HG03108 (cell line): ENCODE results near the gene ZKSCAN1.
"Not testable (repeated sequence)": the region's sequence is repeated elsewhere in the genome, so short reads cannot be mapped to it uniquely, and the experiment has no call there.

Experiments used
- ATAC-seq: cut with Tn5 transposase; IDR thresholded peaks from one replicate; pipeline ENCODE4 v1.9.1; 2021; ENCODE audit warnings: moderate library complexity; ENCODE audit not compliant: unreplicated experiment

The ZKSCAN1 gene

DNA sequence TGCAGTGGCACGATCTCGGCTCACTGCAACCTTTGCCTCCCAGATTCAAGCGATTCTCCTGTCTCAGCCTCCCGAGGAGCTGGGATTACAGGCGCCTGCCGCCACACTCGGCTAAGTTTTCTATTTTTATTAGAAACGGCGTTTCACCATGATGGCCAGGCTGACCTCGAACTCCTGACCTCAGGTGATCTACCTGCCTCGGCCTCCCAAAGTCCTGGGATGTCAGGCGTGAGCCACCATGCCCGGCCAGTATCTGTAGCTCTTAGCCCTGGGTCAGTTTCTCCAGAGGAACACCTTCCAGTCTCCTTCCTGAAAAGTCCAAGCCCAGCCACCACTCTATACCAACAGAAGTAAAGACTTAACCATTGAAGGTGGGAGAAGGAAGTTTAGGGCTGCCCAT, 15.2 kb upstream of the ZKSCAN1 start:
- no peak for ATAC-seq

DNA sequence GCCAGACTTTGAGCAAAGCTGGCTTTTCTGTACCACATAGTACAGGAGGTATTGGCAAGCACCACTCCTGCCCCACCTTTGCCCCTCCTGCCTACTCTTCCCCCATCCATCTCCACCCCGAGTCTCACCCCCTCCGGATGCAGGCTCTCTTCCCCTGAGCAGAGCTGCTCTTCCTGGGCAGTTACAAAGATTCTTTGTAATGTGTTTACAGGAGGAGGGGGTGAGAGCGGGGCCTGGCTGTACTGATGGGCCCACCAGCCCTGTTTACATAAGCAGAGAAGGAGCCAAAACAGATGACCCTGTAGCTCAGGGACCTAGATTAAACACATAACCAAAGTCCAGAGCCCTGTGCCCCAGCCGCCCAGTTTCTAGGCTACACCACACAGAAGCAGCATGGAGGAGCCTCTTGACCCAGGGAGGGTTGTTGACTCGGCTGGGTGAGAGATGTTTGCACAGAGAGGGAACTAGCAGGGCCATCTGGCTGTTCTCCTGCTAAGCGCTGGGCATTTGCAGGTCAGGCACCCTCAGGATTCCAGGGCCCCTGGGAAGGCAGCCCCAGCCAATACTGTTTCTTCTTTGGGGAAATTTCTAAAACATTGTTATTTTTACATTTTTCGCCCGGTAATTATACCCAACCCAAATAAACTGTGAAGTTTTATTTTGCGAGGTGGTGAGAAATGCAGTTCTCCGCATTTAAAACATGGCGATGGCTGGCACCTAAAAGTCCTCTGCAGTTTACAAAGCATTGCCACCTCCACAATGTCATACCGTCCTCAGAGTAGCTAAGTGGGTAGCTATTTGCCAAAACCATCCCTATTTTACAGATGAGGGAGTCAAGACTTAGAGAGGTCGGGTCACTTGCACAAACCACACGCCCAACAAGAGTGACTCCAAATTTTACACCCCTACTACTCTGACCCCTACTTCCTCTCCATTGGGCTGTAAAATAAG, 11.4 kb upstream of the ZKSCAN1 start:
- ATAC-seq: no peak

DNA sequence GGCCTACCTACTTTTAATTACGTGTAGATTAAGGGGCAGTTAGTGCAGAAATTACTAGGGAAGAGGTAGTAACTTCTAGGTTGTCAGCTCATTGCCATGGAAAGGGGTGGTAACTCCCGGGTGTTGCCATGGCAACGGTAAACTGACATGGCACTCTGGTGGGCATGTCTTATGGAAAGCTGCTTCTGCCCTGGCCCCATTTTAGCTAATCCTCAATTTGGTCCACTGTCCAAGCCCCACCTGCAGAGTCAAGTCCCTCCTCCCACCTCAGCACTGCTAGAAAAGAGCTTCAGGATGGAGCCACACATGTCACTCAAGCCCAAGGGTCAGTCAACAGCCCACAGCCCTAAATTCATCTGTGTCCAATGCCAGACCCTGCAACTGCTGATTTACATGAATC, 7.5 kb upstream of the ZKSCAN1 start:
- ATAC-seq: no peak

DNA sequence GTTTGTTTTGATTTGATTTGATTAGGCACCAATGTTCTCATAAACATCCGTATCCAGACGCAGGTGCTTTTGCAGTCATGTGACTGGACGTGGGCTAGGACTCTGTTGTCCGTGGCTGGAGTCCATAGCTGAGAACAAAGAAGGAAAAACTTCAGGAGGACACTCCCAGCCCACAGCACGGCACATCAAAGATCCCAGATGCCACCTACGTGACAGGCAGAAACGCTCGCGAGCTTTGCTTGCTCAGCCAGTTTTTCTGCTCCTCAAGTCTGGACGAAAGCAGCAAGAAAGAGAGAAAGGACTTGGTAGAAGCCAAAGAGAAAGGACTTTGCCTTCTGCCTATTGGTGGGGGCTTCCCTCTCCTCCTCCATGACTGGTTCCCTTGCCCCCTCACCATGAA, 6.9 kb upstream of the ZKSCAN1 start:
- ATAC-seq: no peak

DNA sequence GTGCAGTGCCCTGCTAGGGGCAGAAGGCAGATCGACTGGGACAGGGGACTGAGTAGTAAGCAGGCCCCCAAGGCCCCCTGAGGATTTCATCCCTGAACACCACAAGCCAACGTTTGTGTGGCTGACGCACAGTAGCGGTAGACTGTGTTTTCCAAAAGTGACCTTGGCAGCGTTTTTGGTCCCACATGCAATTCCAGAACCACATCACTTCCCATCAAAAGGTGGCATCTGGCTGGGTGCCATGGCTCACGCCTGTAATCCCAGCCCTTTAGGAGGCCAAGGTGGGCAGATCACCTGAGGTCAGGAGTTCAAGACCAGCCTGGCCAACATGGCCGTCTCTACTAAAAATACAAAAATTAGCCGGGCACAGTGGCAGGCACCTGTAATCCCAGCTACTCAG, 5.4 kb upstream of the ZKSCAN1 start:
- not testable (repeated sequence) for ATAC-seq

DNA sequence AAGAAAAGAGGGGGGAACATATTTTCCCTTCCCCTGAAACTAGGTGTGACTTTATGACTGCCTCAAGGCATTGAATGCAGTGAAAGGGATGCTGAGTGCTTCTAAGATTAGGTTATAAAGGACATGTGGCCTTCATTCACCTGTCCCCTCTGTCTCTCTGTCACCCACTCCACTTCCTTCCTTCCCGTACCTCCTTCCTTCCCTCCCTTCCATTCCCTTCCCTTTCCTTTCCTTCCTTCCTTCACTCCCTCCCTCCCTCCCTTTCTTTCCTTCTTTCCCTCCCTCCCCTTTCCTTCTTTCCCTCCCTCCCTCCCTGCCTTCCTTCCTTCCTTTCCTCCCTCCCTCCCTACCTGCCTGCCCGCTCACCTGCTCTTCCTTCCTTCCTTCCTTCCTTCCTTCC, 4.5 kb upstream of the ZKSCAN1 start:
- ATAC-seq: no peak

DNA sequence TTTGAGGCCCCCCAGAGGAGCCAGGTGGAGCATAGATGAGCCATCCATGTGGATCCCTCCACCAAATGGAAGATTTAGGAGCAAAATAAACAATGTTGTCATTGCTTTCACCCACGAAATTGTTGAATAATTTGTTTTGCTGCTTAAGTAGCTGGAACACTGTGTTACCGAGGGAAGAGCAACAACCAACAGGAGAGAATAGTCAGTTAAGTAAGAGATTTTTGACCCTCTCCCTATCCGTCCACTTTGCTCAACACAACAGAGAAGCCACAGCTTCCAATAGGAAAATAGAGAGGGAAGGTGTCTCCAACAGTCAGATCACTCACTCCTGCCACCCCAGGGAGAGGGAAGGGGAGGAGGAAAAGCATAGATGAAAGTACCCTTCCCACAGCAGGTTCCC, 3.9 kb upstream of the ZKSCAN1 start:
- no peak for ATAC-seq

DNA sequence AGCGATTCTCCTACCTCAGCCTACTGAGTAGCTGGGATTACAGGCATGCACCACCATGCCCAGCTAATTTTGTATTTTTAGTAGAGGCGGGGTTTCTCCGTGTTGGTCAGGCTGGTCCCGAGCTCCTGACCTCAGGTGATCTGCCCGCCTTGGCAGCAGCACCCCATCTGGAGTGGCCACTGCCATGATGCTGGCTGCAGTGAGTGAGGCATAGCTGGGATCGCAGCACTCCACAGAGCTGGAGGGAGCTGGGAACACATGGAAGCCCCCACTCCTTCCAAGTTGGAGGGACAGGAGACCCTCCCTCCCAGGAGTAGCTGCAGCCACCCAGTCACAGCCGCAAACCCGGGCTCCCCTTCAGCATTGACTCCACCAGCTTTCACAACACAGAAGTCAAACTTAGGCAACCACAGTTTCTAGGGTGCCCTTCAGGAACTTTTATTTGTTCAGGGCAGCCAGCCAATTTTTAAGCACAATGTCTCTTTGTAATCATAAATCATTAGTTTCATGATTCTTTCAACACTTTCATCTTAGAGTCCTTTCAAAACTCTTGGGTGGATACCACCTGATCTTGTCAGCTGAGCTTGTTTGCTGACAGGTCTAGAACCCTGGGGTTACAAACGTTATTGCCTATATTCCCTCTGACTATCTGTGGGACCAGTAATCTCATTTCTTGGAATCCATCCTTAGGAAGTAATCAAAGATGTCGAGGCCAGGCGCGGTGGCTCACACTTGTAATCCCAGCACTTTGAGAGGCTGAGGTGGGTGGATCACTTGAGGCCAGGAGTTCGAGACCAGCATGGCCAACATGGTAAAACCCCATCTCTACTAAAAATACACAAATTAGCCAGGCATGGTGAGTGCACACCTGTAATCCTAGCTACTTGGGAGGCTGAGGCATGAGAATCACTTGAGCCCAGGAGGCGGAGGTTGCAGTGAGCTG, 2.7 kb upstream of the ZKSCAN1 start:
- ATAC-seq: not testable (repeated sequence)

DNA sequence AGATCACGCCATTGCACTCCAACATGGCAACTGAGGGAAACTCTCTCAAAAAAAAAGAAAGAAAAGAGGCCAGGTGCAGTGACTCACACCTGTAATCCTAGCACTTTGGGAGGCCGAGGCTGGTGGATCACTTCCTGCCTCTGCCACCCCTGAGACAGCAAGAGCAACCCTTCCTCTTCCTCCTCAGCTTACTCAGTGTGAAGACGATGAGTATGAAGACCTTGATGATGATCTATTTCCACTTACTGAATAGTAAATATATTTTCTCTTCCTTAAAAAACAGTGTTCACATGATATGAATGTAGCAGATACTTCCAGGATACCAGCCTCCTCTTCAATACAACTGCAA, 2.1 kb upstream of the ZKSCAN1 start:
- no peak for ATAC-seq

DNA sequence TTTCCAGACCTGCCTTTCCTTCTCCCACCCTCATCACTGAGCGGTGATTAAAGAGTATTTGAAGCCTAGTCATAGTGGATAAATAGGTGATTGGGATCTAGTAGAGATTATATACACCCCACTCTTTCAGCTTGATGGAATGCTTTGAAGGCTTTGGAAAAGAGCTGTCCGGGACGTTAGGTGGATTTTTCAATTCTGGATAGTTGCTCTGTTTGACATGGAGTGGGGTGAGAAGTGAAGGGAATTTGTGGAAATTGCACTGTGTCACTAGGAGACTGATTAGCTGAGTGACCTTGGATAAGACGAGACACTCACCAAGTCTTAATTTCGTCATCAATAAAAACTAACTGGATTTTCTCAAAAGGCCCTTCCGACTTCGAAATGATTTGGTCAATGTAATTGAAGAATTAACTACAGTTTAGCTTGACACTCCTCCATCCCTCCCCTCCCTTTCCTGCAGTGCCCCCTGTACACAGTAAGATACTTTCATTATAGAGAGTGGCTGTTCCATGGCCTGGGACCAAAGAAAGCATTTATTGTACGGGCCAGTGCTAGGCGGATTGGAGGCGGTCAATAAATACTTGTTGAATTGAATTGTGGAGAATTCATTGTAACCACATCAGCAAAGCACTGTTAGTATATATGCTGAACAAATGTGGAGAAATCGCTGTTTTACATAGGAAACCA, 962 bp downstream of the ZKSCAN1 start:
- ATAC-seq: no peak

DNA sequence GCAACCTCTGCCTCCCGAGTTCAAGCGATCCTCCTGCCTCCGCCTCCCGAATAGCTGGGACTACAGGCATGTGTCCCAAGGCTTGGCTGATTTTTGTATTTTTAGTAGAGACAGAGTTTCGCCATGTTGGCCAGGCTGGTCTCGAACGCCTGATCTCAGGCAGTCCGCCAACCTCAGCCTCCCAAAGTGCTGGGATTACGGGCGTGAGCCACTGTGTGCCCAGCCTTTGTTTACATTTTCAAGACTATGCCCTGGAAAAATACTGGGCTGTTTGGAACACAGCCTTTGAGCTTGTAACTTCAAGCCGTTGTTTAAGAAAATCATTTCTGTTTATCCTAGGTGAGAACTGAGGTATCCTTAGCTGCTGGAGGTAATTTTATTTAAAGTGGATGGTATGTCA, 1.9 kb downstream of the ZKSCAN1 start:
- no peak for ATAC-seq

DNA sequence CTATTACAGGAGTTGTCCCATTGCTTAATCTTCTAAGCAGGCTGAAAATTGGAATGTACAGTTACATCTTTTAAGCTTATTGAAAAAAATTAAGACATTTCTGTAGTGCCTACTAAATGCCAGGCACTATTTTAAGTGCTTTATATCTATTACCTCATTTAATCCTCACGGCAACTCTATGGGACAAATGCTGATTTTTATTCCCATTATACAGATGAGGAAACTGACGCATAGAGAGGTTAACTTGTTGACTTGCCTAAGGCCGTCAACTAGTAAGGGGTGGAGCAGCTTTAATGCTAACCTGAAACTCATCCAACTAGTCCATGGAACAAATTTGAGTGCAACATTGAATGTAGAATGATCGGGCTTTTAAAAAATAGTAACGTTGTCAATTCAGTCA, 2.5 kb downstream of the ZKSCAN1 start:
- no peak for ATAC-seq

DNA sequence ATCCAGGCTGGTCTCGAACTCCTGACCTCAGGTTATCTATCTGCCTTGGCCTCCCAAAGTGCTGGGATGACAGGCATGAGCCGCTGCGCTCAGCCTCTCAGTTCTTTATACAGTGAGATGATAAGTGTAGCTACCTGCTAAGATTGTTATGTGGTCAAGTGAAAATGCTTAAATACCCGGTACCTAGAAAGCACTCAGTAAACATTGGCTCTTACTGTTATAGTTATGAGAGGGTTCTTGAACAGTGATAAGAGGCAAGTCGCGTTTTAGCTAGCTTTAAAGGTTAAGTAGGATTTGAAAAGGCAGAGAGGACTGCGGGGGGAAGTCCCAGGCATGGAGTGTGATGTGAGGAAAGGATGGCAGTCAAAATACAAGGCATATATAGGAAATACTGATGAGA, 4.5 kb downstream of the ZKSCAN1 start:
- ATAC-seq: no peak

DNA sequence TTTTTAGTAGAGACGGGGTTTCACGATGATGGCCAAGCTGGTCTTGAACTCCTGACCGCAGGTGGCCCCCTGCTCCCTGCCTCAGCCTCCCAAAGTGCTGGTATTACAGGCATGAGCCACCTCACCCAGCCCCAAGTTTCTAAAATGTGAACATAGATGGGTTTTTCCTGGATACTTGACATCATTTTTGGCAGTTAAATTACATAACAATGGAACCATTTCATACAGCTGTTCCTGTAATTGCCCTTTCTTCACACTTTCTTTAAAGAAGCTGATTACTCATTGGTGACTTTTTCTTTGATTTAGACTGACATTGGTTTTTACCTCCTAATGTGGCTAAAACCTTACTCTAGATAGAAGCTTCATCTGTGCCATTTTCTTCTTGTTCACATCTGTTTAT, 5.9 kb downstream of the ZKSCAN1 start:
- no peak for ATAC-seq

DNA sequence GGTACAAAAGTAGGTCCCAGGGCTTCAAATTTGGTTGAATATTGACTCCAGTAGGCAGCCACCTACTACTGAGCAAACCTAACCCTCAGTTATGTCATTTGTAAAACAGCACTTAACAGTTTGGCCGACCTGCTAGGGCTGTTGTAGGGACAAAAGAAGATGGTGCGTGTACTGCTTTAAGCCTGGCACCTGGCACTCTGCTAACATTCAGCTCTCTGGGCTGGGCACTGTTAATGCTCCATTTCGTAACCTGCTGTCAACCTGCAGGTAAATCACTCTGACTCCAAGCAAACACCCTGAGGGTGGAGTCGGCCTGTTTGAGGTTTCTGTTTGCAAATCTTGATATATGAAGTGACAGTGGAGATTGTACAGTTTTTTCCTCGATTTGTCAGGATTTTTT, 7.2 kb downstream of the ZKSCAN1 start:
- no peak for ATAC-seq

DNA sequence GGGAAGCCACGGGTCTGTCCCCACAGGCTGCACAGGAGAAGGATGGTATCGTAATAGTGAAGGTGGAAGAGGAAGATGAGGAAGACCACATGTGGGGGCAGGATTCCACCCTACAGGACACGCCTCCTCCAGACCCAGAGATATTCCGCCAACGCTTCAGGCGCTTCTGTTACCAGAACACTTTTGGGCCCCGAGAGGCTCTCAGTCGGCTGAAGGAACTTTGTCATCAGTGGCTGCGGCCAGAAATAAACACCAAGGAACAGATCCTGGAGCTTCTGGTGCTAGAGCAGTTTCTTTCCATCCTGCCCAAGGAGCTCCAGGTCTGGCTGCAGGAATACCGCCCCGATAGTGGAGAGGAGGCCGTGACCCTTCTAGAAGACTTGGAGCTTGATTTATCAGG, 8.1 kb downstream of the ZKSCAN1 start:
- ATAC-seq: no peak

DNA sequence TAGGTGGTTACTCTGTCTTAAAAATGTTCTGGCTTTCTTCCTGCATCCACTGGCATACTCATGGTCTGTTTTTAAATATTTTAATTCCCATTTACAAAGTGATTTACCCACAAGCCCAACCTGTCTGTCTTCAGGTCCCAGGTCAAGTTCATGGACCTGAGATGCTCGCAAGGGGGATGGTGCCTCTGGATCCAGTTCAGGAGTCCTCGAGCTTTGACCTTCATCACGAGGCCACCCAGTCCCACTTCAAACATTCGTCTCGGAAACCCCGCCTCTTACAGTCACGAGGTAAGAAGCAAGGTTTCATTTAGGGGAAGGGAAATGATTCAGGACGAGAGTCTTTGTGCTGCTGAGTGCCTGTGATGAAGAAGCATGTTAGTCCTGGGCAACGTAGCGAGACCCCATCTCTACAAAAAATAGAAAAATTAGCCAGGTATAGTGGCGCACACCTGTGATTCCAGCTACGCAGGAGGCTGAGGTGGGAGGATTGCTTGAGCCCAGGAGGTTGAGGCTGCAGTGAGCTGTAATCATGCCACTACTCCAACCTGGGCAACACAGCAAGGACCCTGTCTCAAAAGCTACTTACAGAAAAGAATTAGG, 8.7 kb downstream of the ZKSCAN1 start:
- no peak for ATAC-seq

DNA sequence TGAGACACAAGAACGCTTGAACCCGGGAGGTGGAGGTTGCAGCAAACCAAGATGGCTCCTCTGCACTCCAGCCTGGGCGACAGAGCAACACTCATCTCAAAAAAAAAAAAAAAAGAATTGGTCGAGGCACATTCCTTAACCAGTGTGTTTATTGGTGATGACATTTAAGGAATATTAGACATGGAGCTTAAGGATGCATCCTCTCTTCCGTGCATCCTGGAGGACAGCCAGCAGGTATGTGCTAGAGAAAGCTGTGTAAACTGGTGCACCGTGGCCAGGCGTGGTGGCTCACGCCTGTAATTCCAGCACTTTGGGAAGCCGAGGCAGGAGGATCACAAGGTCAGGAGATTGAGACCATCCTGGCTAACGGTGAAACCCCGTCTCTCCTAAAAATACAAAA, 11.8 kb downstream of the ZKSCAN1 start:
- ATAC-seq: no peak

DNA sequence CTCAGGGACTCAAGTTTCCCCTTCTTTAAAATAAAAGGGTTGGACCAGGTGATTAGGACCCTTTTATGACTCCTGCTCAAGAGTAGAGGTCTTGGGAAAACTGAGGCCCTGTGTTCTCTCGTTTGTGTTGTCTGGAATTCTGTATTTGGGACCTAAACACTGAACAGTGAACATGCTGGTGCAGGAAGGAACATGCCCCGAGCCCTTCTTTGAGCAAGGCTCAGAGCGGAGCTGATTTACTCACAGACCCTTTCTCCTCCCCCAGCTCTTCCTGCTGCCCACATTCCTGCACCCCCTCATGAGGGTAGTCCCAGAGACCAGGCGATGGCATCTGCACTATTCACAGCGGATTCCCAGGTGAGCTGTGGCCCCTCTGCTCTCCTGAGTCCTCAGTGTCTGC, 14.2 kb downstream of the ZKSCAN1 start:
- ATAC-seq: no peak

DNA sequence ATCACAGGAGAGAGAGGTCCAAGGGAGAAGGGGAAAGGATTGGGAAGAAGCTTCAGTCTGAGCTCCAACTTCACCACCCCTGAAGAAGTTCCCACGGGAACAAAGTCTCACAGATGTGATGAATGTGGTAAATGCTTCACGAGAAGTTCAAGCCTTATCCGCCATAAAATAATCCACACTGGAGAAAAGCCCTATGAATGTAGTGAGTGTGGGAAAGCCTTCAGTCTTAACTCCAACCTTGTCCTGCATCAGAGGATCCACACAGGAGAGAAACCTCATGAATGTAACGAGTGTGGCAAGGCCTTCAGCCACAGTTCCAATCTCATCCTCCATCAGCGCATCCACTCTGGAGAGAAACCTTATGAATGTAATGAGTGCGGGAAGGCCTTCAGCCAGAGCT, 18.1 kb downstream of the ZKSCAN1 start:
- ATAC-seq: no peak
